Upper lobe of left lung (tissue), 4 donors: Measurements from ENCODE around the gene CRK.

Experiments
- POLR2A ChIP-seq, 4 donors: fragments of 450-650 bp; IDR thresholded peaks; one replicate each; pipeline ENCODE4 v1.5.1; 2016 to 2017; ENCODE audit warnings: antibody characterized with exemption in 4 of 4, mild to moderate bottlenecking in 2 of 4
- POLR2AphosphoS5 ChIP-seq, 2 donors: sonication (generic); formaldehyde crosslinking; IDR thresholded peaks; one replicate each; pipeline ENCODE4 v1.5.1; 2017; ENCODE audit warnings: antibody characterized with exemption in 2 of 2
- TF ChIP-seq, protein P1 (sequence below), 6 experiments: fragments of 450-650 bp in 4 of 6; fragments of 200-600 bp in 2 of 6; sonication (generic) in 2 of 6; IDR thresholded peaks; one replicate each; pipeline ENCODE4 v1.5.1; 2016 to 2019; ENCODE audit warnings: antibody characterized with exemption in 6 of 6

DNA sequence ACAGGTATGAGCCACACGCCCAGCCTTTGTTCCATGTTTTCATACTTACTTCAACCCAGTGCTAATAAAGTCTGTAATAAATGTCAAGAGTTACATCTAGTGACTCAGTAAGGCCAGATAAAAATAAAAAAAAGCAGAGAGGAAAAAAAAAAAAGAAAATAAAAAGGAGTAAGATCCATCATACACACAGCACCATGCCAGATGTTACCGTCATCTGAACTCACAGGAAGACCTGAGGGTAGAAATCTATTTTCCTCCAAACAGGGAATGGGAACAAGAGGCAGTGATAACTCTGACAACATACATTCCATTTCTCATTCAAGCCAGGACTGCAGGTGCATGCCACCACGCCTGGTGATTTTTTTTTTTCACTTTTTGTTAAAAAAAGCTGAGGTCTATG lies 20.7 kb downstream of the CRK start:
- TF ChIP-seq, protein P1, sequence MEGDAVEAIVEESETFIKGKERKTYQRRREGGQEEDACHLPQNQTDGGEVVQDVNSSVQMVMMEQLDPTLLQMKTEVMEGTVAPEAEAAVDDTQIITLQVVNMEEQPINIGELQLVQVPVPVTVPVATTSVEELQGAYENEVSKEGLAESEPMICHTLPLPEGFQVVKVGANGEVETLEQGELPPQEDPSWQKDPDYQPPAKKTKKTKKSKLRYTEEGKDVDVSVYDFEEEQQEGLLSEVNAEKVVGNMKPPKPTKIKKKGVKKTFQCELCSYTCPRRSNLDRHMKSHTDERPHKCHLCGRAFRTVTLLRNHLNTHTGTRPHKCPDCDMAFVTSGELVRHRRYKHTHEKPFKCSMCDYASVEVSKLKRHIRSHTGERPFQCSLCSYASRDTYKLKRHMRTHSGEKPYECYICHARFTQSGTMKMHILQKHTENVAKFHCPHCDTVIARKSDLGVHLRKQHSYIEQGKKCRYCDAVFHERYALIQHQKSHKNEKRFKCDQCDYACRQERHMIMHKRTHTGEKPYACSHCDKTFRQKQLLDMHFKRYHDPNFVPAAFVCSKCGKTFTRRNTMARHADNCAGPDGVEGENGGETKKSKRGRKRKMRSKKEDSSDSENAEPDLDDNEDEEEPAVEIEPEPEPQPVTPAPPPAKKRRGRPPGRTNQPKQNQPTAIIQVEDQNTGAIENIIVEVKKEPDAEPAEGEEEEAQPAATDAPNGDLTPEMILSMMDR (IDR thresholded peaks at IDR 0.05): no peak
- TF ChIP-seq POLR2A (IDR thresholded peaks at IDR 0.05) (no peak), POLR2AphosphoS5 (IDR thresholded peaks at IDR 0.05) (no peak)
